HepG2 (cell line): ENCODE results near the gene CYTH1. TPM values are rescaled to one million over a fixed set of nuclear protein-coding genes. Genes with fewer than 3 reads are reported as not detected.

Experiments
- ATRX ChIP-seq: sonication (generic); formaldehyde crosslinking; IDR thresholded peaks from 2 replicates; pipeline ENCODE4 v1.4.0; 2020; ENCODE audit warnings: missing genetic modification reagents, borderline replicate concordance
- CHD2 ChIP-seq: IDR thresholded peaks from 2 replicates; pipeline ENCODE4 v1.6.1; 2011; ENCODE audit warnings: low read depth, low read length, improper control_type of control experiment
- KAT7 ChIP-seq: IDR thresholded peaks from 2 replicates; pipeline ENCODE4 v1.6.1; 2018; ENCODE audit warnings: borderline replicate concordance, missing compliant biosample characterization
- MAFF ChIP-seq: IDR thresholded peaks from 2 replicates; pipeline ENCODE4 v1.6.1; 2011; ENCODE audit warnings: low read depth, low read length, improper control_type of control experiment
- NRL ChIP-seq: sonication (generic); formaldehyde crosslinking; IDR thresholded peaks from 2 replicates; pipeline ENCODE4 v1.5.0; 2020; ENCODE audit warnings: missing genetic modification reagents, mild to moderate bottlenecking, moderate library complexity, borderline replicate concordance
- ZBTB20 ChIP-seq: sonication (generic); formaldehyde crosslinking; IDR thresholded peaks from 2 replicates; pipeline ENCODE4 v1.8.1; 2023; ENCODE audit warnings: missing genetic modification reagents, low read depth, mild to moderate bottlenecking, borderline replicate concordance
- ZBTB38 ChIP-seq: sonication (generic); formaldehyde crosslinking; IDR thresholded peaks from 2 replicates; pipeline ENCODE4 v1.5.1; 2020; ENCODE audit warnings: mild to moderate bottlenecking, missing genetic modification reagents
- ZNF367 ChIP-seq: sonication (generic); formaldehyde crosslinking; IDR thresholded peaks from 2 replicates; pipeline ENCODE4 v1.4.0; 2020; ENCODE audit warnings: missing genetic modification reagents, borderline replicate concordance
- ZNF569 ChIP-seq: sonication (generic); formaldehyde crosslinking; IDR thresholded peaks from 2 replicates; pipeline ENCODE4 v1.5.0; 2020; ENCODE audit warnings: mild to moderate bottlenecking, missing genetic modification reagents, moderate library complexity, borderline replicate concordance
- ZNF768 ChIP-seq: sonication (generic); formaldehyde crosslinking; IDR thresholded peaks from 2 replicates; pipeline ENCODE4 v1.4.0; 2020; ENCODE audit warnings: missing genetic modification reagents
- polyA plus RNA-seq, 8 experiments: library from polyadenylated mRNA; depleted of rRNA in 3 of 8; stranded (reverse) in 7 of 8; unstranded in 1 of 8; fragments of >200 nt; fragmentation: Illumina TruSeq in 4 of 8; extraction: Trizol in 4 of 8; gene quantifications; 2 replicates each; pipeline versions ENCODE4 v1.2.1 to v1.2.3, GENCODE V29; 2011 to 2016; ENCODE audit warnings: low read depth in 4 of 8, missing spikeins in 1 of 8, mixed read lengths in 1 of 8; ENCODE audit not compliant: insufficient read depth in 1 of 8
- total RNA-seq, 5 experiments: library from RNA; depleted of rRNA; stranded (reverse); fragments of >200 nt; fragmentation: Illumina TruSeq; extraction: Trizol; gene quantifications; 2 replicates each; pipeline ENCODE4 v1.2.3, GENCODE V29; 2016; ENCODE audit warnings: low read depth in 1 of 5
- TF ChIP-seq, protein P1 (sequence below): sonication (generic); formaldehyde crosslinking; IDR thresholded peaks from 2 replicates; pipeline ENCODE4 v1.4.0; 2020; ENCODE audit warnings: missing genetic modification reagents, borderline replicate concordance
- TF ChIP-seq, protein P2 (sequence below), 2 experiments: sonication (generic) in 1 of 2; formaldehyde crosslinking in 1 of 2; IDR thresholded peaks; 2 replicates each; pipeline versions ENCODE4 v1.4.0 to v1.6.1; 2016 to 2020; ENCODE audit warnings: borderline replicate concordance in 1 of 2, low read depth in 1 of 2, mild to moderate bottlenecking in 1 of 2, missing genetic modification reagents in 1 of 2
- TF ChIP-seq, protein P3 (sequence below): sonication (generic); formaldehyde crosslinking; IDR thresholded peaks from 2 replicates; pipeline ENCODE4 v1.8.0; 2022; ENCODE audit warnings: mild to moderate bottlenecking, missing genetic modification reagents, moderate library complexity
- TF ChIP-seq, protein P4 (sequence below): sonication (generic); formaldehyde crosslinking; IDR thresholded peaks from 2 replicates; pipeline ENCODE4 v1.4.0; 2020; ENCODE audit warnings: missing genetic modification reagents, mild to moderate bottlenecking, borderline replicate concordance
- TF ChIP-seq, protein P5 (sequence below): sonication (generic); formaldehyde crosslinking; IDR thresholded peaks from 2 replicates; pipeline ENCODE4 v1.4.0; 2020; ENCODE audit warnings: missing genetic modification reagents

CYTH1 gene
- total and polyA plus RNA-seq, 2 of the 13 experiments (the other 11 are each of a cell fraction or from before 2014, with no cell fraction given), result 20.1 to 48.9 TPM

DNA sequence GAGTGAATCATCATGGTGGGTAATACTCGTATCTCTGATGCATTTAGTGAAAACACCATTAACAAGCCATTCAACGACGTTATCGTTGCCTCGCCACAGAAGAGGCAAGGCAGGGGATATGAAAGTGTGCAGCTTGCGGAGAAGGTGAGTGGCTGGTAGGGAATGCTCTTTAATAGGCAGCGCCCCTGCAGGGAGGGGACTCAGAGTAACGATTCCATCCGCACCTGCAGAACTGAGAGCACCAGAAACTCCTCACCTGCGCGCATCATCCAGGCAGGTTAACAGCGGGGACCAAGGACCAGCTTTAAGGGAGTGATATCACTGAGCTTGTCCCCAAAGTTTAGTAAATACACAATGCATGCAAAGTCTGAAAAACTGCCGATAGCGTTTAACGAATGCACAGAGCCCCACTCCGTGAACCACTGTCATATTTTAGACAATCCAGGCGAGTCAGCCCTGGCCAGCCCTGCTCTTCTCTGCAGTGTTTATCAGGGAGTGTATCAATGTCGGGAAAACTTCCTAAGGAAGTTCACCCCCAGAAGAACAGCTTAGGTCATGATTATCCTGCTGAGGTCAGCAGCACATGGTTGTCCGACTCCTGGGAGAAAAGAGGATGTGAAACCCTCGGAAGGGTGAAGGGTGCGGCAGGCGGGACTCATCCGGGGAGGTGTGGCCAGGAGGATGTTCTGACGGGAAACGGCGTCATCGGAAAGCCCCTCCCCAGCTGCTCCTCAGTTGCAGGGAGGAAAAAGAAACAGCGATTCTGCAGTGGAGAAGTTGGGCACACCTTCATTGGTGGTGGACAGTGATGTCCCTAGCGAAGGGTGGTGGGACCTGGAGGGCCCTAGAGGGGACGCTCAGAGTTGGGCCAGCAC lies 136.4 kb downstream of the CYTH1 start (continued):
- TF ChIP-seq, protein P1, sequence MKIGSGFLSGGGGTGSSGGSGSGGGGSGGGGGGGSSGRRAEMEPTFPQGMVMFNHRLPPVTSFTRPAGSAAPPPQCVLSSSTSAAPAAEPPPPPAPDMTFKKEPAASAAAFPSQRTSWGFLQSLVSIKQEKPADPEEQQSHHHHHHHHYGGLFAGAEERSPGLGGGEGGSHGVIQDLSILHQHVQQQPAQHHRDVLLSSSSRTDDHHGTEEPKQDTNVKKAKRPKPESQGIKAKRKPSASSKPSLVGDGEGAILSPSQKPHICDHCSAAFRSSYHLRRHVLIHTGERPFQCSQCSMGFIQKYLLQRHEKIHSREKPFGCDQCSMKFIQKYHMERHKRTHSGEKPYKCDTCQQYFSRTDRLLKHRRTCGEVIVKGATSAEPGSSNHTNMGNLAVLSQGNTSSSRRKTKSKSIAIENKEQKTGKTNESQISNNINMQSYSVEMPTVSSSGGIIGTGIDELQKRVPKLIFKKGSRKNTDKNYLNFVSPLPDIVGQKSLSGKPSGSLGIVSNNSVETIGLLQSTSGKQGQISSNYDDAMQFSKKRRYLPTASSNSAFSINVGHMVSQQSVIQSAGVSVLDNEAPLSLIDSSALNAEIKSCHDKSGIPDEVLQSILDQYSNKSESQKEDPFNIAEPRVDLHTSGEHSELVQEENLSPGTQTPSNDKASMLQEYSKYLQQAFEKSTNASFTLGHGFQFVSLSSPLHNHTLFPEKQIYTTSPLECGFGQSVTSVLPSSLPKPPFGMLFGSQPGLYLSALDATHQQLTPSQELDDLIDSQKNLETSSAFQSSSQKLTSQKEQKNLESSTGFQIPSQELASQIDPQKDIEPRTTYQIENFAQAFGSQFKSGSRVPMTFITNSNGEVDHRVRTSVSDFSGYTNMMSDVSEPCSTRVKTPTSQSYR, result no peak
- no peak for TF ChIP-seq CHD2
- TF ChIP-seq ATRX (CRISPR knock-in tag), result no peak
- TF ChIP-seq, protein P2, sequence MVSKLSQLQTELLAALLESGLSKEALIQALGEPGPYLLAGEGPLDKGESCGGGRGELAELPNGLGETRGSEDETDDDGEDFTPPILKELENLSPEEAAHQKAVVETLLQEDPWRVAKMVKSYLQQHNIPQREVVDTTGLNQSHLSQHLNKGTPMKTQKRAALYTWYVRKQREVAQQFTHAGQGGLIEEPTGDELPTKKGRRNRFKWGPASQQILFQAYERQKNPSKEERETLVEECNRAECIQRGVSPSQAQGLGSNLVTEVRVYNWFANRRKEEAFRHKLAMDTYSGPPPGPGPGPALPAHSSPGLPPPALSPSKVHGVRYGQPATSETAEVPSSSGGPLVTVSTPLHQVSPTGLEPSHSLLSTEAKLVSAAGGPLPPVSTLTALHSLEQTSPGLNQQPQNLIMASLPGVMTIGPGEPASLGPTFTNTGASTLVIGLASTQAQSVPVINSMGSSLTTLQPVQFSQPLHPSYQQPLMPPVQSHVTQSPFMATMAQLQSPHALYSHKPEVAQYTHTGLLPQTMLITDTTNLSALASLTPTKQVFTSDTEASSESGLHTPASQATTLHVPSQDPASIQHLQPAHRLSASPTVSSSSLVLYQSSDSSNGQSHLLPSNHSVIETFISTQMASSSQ (IDR thresholded peaks at IDR 0.05; ENCODE audit: low read depth), result no peak
- TF ChIP-seq, protein P2 (CRISPR knock-in tag; IDR thresholded peaks at IDR 0.05; ENCODE audit: borderline replicate concordance), result no peak
- no peak for TF ChIP-seq ZBTB20 (CRISPR knock-in tag)
- TF ChIP-seq ZNF768, result no peak
- TF ChIP-seq, protein P3, sequence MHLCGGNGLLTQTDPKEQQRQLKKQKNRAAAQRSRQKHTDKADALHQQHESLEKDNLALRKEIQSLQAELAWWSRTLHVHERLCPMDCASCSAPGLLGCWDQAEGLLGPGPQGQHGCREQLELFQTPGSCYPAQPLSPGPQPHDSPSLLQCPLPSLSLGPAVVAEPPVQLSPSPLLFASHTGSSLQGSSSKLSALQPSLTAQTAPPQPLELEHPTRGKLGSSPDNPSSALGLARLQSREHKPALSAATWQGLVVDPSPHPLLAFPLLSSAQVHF (CRISPR knock-in tag), result no peak
- TF ChIP-seq, protein P4, sequence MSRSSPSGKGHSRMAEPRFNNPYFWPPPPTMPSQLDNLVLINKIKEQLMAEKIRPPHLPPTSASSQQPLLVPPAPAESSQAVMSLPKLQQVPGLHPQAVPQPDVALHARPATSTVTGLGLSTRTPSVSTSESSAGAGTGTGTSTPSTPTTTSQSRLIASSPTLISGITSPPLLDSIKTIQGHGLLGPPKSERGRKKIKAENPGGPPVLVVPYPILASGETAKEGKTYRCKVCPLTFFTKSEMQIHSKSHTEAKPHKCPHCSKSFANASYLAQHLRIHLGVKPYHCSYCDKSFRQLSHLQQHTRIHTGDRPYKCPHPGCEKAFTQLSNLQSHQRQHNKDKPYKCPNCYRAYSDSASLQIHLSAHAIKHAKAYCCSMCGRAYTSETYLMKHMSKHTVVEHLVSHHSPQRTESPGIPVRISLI (CRISPR knock-in tag), result no peak
- TF ChIP-seq NRL (CRISPR knock-in tag), result no peak
- peak; percentile 52 for TF ChIP-seq MAFF
- TF ChIP-seq ZBTB38 (CRISPR knock-in tag), result 0 out of 2 replicates have a peak, but pooled peaks have one; percentile 38
- no peak for TF ChIP-seq ZNF569
- TF ChIP-seq KAT7 (CRISPR knock-in tag), result no peak
- TF ChIP-seq ZNF367, result no peak
- TF ChIP-seq, protein P5, sequence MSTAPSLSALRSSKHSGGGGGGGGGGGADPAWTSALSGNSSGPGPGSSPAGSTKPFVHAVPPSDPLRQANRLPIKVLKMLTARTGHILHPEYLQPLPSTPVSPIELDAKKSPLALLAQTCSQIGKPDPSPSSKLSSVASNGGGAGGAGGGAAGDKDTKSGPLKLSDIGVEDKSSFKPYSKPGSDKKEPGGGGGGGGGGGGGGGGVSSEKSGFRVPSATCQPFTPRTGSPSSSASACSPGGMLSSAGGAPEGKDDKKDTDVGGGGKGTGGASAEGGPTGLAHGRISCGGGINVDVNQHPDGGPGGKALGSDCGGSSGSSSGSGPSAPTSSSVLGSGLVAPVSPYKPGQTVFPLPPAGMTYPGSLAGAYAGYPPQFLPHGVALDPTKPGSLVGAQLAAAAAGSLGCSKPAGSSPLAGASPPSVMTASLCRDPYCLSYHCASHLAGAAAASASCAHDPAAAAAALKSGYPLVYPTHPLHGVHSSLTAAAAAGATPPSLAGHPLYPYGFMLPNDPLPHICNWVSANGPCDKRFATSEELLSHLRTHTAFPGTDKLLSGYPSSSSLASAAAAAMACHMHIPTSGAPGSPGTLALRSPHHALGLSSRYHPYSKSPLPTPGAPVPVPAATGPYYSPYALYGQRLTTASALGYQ, result no peak
